NCI-H345 treated with DMSO at 0.1 percent for 48 hours (cell line): ENCODE data around the gene PHLDA1.

ENCODE experiments used
- DNase-seq: peaks from one replicate; lab custom pipeline; 2025; ENCODE audit not compliant: unreplicated experiment; lab: John Stamatoyannopoulos, UW

PHLDA1 gene

GRCh38 chr12:76020281-76020680 is 11.3 kb downstream of the PHLDA1 start:
- DNase-seq: no peak

- DNase-seq: no peak
These were observed 12.9 kb downstream of the PHLDA1 start for GRCh38 chr12:76018672-76019071.

GRCh38 chr12:76018111-76018510 is 13.5 kb downstream of the PHLDA1 start:
- DNase-seq: no peak

GRCh38 chr12:76014007-76014406 is 17.6 kb downstream of the PHLDA1 start:
- no peak for DNase-seq

- DNase-seq: no peak
These were observed 18.0 kb downstream of the PHLDA1 start for GRCh38 chr12:76013603-76014002.

- DNase-seq: no peak
These were observed 18.9 kb downstream of the PHLDA1 start for GRCh38 chr12:76012644-76013043.

GRCh38 chr12:76010732-76011458 is 20.7 kb downstream of the PHLDA1 start:
- DNase-seq: no peak

GRCh38 chr12:76008428-76008827 is 23.1 kb downstream of the PHLDA1 start:
- no peak for DNase-seq

- DNase-seq: no peak
These were observed 23.9 kb downstream of the PHLDA1 start for GRCh38 chr12:76007640-76008039.

GRCh38 chr12:76006028-76006925 is 25.3 kb downstream of the PHLDA1 start:
- DNase-seq: no peak

GRCh38 chr12:76003355-76003638 is 28.3 kb downstream of the PHLDA1 start:
- DNase-seq: no peak

- DNase-seq: no peak
These were observed 28.8 kb downstream of the PHLDA1 start for GRCh38 chr12:76002598-76003354.

GRCh38 chr12:75998292-75999063 is 33.1 kb downstream of the PHLDA1 start:
- DNase-seq: no peak

- no peak for DNase-seq
These were observed 33.9 kb downstream of the PHLDA1 start for GRCh38 chr12:75997658-75998057.

GRCh38 chr12:75996861-75997447 is 34.6 kb downstream of the PHLDA1 start:
- no peak for DNase-seq

- no peak for DNase-seq
These were observed 35.9 kb downstream of the PHLDA1 start for GRCh38 chr12:75995691-75996090.

GRCh38 chr12:75994069-75994740 is 37.4 kb downstream of the PHLDA1 start:
- no peak for DNase-seq

GRCh38 chr12:75991753-75992152 is 39.8 kb downstream of the PHLDA1 start:
- no peak for DNase-seq

GRCh38 chr12:75990189-75990912 is 41.2 kb downstream of the PHLDA1 start:
- DNase-seq: no peak
